Measurements from ENCODE around the gene UNC13C. TPM values are rescaled to one million over a fixed set of nuclear protein-coding genes. Genes with fewer than 3 reads are reported as not detected.

The UNC13C gene
- total and polyA plus RNA-seq, 10 of the 15 experiments (the other 5 are each of a cell fraction or from before 2014, with no cell fraction given): 9.9 to 81.3 (median 25.0) TPM

DNA sequence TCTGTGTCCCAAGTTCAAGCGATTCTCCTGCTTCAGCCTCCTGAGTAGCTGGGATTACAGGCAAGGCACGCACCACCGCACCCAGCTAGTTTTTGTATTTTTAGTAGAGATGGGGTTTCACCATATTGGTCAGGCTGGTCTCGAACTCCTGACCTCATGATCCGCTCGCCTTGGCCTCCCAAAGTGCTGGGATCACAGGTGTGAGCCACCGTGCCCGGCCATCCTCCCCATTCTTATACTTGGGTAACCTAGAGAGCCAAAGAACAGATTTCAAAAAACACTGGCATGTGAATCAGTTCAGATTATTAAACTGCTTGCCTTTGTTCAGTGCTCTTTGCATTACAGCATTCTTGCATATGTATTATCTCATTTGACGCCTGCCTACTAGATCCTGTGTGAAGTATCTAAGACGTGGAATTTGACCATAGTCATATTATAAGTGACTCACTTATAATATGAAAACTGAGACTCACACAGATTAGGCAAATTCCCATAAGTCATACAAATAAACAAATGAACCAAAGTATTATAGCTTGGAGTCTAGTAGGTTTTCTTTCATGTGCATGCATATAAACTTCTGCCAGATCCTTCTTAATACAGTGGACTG, 123.5 kb downstream of the UNC13C start (continued):
- TF ChIP-seq ZNF687 (IDR thresholded peaks at IDR 0.05): 0 out of 2 replicates have a peak, but pooled peaks have one; percentile 27
- TF ChIP-seq E2F4 (IDR thresholded peaks at IDR 0.05; ENCODE audit: low read depth, low read length): no peak
- TF ChIP-seq RB1 (IDR thresholded peaks at IDR 0.05; ENCODE audit: borderline replicate concordance): no peak
- TF ChIP-seq NFIC (IDR thresholded peaks at IDR 0.05; ENCODE audit: low read depth, low read length): no peak
- no peak for TF ChIP-seq SREBF2 (IDR thresholded peaks at IDR 0.05; ENCODE audit: low read length)

GRCh38 chr15:54102704-54103103, 124.5 kb downstream of the UNC13C start:
- H2AFZ ChIP-seq (ENCODE audit: control insufficient read depth, low read depth, low read length): no peak overlapping the region
- intact Hi-C loops (cut with micrococcal nuclease; ENCODE audit: unreplicated experiment): no loop called here
- ChIA-PET CTCF (interaction anchor here (0.9 to 2.2 kb wide), 6 partner anchors 12 to 126 kb away, joined by 3 to 10 read pairs (median 4); no protein-coding TSS in a partner anchor), RAD21 (ENCODE audit: unreplicated experiment) (interaction anchor here (0.6 to 9.6 kb wide), 9 partner anchors 17 to 413 kb away, joined by 3 to 122 read pairs (median 5); no protein-coding TSS in a partner anchor), POLR2A (interaction anchor here (1.0 to 1.6 kb wide), 3 partner anchors 8 to 24 kb away, joined by 3 to 4 read pairs (median 3); no protein-coding TSS in a partner anchor), SMC1A (ENCODE audit: uncharacterized antibody, unreplicated experiment) (interaction anchor here (0.7 to 14.2 kb wide), 12 partner anchors 8 to 415 kb away, joined by 3 to 164 read pairs (median 4); no protein-coding TSS in a partner anchor)
- H3K9me3 ChIP-seq (replicated peaks; ENCODE audit: control insufficient read depth, insufficient read depth, low read length): no peaks in the 10 kb centered on the region
- no peak overlapping the region for H3K4me3 ChIP-seq
- no peaks in the 10 kb centered on the region for H3K36me3 ChIP-seq (ENCODE audit: control insufficient read depth in 2 of 2, insufficient read depth in 2 of 2, low read length in 1 of 2)
- H3K4me2 ChIP-seq (ENCODE audit: control insufficient read depth, insufficient read depth): no peak overlapping the region
- no peak for TF ChIP-seq RAD51 (IDR thresholded peaks at IDR 0.05)
- TF ChIP-seq, protein P1, sequence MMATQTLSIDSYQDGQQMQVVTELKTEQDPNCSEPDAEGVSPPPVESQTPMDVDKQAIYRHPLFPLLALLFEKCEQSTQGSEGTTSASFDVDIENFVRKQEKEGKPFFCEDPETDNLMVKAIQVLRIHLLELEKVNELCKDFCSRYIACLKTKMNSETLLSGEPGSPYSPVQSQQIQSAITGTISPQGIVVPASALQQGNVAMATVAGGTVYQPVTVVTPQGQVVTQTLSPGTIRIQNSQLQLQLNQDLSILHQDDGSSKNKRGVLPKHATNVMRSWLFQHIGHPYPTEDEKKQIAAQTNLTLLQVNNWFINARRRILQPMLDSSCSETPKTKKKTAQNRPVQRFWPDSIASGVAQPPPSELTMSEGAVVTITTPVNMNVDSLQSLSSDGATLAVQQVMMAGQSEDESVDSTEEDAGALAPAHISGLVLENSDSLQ (IDR thresholded peaks at IDR 0.05): peak; percentile 15; the same call in 1 of the 2 replicates
- TF ChIP-seq ZNF687 (IDR thresholded peaks at IDR 0.05): 0 out of 2 replicates have a peak, but pooled peaks have one; percentile 23
- peak; percentile 68 for TF ChIP-seq MEF2B (IDR thresholded peaks at IDR 0.05; ENCODE audit: partially characterized antibody, poor library complexity, severe bottlenecking)
- ATAC-seq (peak; percentile 30), FAIRE-seq (no peak), DNase-seq (ENCODE audit: low read depth, low spot score) (no peak)
- no peak overlapping the region for H3K27ac ChIP-seq (ENCODE audit: control insufficient read depth, insufficient read depth)
- in situ Hi-C loops (cut with MboI): no loop called here
- no peaks in the 10 kb centered on the region for H3K79me2 ChIP-seq (ENCODE audit: control insufficient read depth, insufficient read depth, low read length)
- no peaks in the 10 kb centered on the region for H4K20me1 ChIP-seq (ENCODE audit: control insufficient read depth, insufficient read depth)
- no peak overlapping the region for H3K9ac ChIP-seq (ENCODE audit: control insufficient read depth, insufficient read depth, low read length)
- H3K4me1 ChIP-seq (ENCODE audit: control insufficient read depth, insufficient read depth, low read length): no peaks in the 10 kb centered on the region
- H3K27me3 ChIP-seq (replicated peaks in 1 of 2; ENCODE audit: control insufficient read depth in 2 of 2, insufficient read depth in 2 of 2, low read length in 1 of 2): no peaks in the 10 kb centered on the region
- WGBS (ENCODE audit: insufficient coverage, insufficient replicate concordance, low lambda C conversion rate, missing lambda C conversion rate): 14% methylated on average over 3 of the region's 3 CpGs
- BruUV-seq (replicated peaks): no TSS peak

Data from GM12878 (cell line).